ENCODE results near the gene MRPL40.

DNA sequence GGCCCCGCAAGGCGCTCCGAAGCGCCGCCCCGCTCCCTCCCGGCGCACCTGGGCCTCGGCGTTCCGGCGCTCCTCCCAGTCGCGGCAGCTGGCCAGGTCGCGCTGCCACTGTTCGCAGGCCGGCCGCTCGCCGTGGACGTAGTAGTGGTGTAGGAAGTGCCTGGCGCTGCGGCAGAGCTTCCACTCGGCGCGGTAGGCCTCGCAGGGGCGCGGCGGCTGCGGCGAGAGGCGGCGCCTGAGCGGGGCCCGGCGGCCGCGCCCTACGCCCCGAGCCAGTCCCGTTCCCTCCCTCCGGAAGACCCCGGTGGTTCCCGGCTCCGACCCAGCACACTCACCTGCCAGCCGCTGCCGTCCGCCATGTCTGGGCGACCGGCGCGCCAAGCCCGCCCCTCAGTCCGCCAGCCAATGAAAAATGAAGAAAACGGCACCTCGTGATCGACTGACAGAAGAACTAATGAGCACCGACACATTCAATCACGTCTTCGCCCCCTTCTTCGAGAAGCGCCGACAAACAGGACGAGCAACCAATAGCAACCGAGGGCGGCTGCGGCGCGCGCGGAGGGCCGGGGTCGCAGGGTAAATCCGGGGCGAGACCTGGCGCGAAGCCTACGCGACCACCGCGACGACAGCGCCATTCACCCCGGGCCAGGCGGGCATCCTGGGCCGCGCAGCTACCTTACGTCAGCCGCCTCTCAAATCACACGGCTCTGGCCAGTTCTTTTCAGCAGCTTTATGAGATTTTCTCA, 15.2 kb downstream of the MRPL40 start, which contains the start of gene C22orf39:
- TF ChIP-seq TARDBP (IDR thresholded peaks at IDR 0.05) (no peak), FOXM1 (IDR thresholded peaks at IDR 0.05; ENCODE audit: borderline replicate concordance) (no peak), ARNT (IDR thresholded peaks at IDR 0.05) (no peak), FOXK2 (IDR thresholded peaks at IDR 0.05) (no peak), NFRKB (IDR thresholded peaks at IDR 0.05) (no peak), BHLHE40 (IDR thresholded peaks at IDR 0.05; ENCODE audit: borderline replicate concordance) (no peak), SP1 (IDR thresholded peaks at IDR 0.05) (no peak), FOXA1 (IDR thresholded peaks at IDR 0.05) (no peak), ZNF384 (IDR thresholded peaks at IDR 0.05) (no peak), SUZ12 (IDR thresholded peaks at IDR 0.05) (no peak), ELF4 (IDR thresholded peaks at IDR 0.05) (no peak), L3MBTL2 (conservative IDR thresholded peaks at IDR 0.05) (peak; percentile 92)

Measured in HEK293T (cell line).